ENCODE results near the gene NFKB2. TPM values are rescaled to one million over a fixed set of nuclear protein-coding genes. Genes with fewer than 3 reads are reported as not detected.

NFKB2 gene
- polyA plus RNA-seq, 3 donors = 15.7 to 17.4 (median 16.8) TPM

DNA sequence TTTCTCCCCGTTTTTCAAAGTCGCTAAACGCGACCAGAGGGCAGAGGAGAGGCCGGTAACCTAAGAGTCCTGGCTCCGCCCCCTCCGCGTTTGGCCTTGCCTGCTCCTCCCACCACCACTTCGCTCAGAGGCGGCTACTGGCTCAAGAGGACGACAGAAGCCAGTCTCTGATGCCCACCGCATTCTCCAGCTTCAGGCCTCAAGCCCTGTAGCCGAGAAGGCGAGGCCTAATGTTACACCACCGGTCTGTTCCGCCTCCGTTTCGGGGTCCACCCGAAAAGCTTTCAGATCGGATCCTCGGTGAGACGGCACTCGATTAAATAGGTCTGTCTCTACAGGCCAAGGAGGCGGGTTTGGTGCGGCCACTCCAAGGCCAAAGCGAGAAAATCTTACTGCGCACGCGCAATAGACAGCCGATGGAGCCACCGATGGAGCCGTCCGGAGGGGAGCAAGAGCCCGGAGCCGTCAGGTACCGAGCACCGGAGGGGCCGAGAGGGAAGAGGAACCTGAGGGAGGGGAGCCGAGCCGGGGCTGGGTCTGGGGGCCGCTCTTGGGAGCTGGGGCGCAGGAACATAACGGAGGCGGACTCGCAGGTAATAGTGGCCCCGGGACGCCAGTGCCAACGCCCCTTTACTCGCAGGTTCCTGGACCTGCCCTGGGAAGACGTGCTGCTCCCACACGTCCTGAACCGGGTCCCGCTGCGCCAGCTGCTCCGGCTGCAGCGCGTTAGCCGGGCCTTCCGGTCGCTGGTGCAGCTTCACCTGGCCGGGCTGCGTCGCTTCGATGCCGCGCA lies 25.4 kb downstream of the NFKB2 start, which contains the start of gene FBXL15:
FBXL15 (plus strand) TSS at position 123 of the 793 bp plus-strand sequence; CDS start at position 417, 294 bp downstream.
- peak; percentile 97 for DNase-seq (ENCODE audit: low read depth in 3 of 3, low spot score in 2 of 3)

- no peak for DNase-seq (ENCODE audit: low read depth in 3 of 3, low spot score in 2 of 3)
Observed at GRCh38 chr10:102421507-102421756, 25.9 kb downstream of the NFKB2 start.

GRCh38 chr10:102421757-102422512 lies 26.4 kb downstream of the NFKB2 start:
- no peak for DNase-seq (ENCODE audit: low read depth in 3 of 3, low spot score in 2 of 3)

GRCh38 chr10:102422545-102423129 lies 27.1 kb downstream of the NFKB2 start:
- no peak for DNase-seq (ENCODE audit: low read depth in 3 of 3, low spot score in 2 of 3)

- DNase-seq (ENCODE audit: low read depth in 3 of 3, low spot score in 2 of 3) = no peak
Observed at GRCh38 chr10:102423372-102423968, 28.0 kb downstream of the NFKB2 start.

DNA sequence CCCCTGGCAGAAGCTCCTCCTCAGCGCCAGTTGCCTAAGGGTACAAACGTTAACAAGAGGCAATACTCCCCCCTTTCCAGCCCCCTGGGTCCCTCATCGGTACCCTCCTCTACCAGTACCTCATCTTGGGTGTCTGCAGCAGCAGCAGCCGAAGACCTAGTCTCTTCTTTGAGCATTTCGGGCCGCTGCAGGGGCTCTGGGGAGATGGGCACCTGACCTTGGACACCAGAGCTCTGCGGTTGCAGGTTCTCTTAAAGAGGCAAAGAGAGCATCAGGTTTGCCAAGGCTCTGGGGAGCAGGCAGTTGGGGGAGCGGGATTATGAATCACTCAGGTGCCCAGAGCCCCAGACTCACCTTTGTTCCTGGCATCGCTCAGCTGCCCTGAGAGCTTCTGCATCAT lies 28.6 kb downstream of the NFKB2 start:
- no peak for DNase-seq (ENCODE audit: low read depth in 3 of 3, low spot score in 2 of 3)

DNA sequence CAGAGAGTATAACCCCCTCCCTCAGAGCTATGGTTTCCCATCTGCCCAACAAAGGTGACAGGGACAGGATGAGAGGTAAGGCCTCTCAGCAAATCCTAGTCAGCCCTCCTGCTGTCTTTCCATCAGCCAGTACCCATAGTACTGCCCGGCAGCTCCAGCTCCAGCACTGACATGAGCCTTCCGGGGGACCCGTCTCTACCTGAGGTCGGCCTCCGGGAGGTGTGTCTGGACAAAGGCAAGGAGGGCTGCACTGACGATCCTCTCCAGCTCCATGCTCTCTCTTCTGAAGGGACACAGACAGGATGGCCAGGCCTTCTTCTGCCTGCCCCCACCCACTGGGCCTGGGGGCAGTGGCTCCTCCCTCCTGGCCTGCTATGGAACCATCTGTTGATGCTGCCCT lies 29.4 kb downstream of the NFKB2 start:
- DNase-seq (ENCODE audit: low read depth in 3 of 3, low spot score in 2 of 3) = no peak

DNA sequence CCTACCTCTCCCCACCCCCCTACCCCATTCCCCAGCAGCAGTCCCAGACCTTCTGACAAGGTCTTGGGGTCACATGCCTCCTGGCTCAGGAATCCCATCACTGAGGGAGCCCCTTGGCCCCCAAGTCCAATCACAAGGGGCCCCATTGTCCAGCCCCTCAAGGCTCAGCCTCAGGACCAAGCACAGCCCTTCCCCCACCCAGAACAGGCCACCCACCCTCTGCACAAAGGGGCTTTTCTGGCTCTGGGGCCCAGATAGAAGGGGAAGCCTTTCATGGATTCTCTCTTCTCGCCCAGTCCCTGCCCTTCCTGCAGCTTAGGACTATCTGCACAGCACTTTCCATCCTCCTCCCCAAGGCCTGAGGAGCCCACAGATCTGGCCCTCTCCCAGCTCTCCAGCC lies 29.9 kb downstream of the NFKB2 start:
- no peak for DNase-seq (ENCODE audit: low read depth in 3 of 3, low spot score in 2 of 3)

DNA sequence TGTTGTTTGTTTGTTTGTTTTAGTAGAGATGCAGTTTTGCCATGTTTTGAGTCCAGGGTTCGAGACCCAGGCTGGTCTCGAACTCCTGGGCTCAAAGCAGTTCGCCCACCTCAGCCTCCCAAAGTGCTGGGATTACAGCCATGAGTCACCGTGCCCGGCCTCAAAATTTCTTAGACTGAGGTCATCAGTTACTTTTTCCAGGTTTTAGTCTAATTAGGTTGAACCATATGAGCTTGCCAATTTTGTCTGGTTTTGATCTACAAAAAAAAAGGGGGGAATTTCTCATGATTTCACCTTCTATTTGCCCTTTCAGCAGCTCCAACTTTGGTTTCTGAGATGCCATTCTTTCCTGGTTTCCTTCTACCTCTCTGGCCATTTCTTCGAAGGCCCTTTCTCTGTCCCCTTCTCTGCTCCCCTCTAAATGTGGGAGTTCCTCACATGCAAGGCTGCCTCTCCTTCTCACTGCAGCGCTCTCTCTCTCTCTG lies 31.3 kb downstream of the NFKB2 start:
- DNase-seq (ENCODE audit: low read depth in 3 of 3, low spot score in 2 of 3) = no peak

DNA sequence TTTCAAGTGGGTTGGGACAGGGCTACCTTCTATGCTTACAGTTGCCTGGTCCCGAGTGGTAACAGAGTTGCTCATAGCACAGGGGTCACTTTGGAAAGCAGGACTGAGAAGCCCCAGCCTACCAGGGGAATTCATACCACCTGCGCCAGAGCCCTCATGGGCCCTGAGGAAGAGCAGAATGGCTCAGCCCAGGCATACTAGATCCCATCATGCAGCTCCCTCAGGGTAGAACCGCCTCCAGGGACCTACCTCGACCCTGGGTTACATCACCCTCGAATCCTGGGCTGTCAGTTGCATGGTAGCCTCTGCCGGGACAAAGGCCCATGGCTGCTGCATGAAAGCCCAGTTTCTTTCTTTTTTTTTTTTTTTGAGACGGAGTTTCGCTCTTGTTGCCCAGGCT lies 34.0 kb downstream of the NFKB2 start:
- DNase-seq (ENCODE audit: low read depth in 3 of 3, low spot score in 2 of 3) = no peak

DNA sequence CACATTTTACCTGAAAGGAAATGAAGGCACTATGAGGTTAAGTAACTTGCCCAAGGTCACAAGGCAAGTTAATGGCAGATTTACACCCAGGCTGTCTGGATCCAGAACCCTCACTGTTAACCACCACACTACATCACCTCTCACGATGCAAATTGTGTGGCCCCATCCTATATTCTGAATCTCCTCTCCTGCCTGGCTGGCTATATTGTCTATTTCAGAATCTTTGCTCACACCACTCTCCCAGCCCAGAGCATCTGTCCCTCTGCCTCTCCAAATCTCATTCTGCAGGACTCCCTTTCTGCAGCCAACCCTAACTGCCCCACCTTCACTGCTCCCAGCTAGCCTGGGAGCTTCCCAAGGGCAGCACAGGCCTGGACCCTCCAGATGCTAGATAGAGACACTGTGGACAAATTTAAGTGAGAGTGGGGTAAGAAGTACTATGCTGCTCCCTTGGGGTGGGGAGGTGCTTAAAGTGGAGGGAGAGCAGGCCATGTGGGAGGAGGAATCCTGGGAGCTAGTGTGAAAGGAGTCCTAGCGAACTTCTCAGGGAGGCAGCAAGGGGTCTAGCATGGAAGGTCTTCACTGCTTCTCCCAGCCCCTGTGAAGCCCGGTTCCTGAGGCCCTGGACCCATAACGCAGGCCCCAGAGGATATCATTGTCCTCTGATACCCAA lies 36.1 kb downstream of the NFKB2 start:
- no peak for DNase-seq (ENCODE audit: low read depth in 3 of 3, low spot score in 2 of 3)

DNA sequence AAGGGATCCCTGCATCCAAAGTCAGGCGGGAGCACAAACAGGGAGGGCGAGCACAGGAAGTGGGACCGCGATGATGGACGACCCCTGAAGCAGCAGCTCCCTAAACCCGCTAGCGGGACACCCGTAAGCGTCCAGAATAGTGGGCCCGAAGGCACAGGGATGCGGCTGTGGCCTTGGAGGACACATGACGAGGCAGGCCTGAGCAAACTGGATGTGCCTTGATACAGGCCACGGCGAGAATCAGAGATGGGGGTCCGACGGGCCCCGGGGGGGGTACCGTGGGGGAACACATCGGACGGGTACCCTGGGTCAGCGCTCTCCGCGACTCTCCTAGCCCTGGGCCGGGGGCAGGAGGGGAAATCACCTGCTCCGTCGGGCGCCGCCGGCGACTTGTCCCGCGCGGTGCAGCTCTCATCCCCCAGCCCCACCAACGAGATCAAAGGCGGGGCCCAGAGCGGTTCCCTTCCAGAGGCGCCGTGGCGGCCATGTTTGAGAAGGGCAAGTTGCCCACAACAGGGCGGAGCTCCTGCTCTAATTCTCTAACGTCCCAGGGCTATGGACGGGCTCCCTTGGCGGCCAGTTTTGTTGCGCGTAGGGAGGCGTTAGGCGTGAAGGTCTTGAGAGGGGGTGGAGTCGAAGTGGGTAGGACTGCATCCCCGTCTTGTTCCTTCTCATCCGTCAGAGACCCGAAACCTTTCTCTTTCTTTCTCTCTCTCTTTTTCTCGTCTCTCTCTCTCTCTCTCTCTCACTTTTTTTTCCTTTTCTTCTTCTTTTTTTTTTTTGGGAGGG lies 36.9 kb downstream of the NFKB2 start, which contains the start of gene CUEDC2:
CUEDC2 (minus strand) TSS at position 413 of the 789 bp plus-strand sequence. CDS start 7,386 bp downstream, outside the sequence.
- peak; percentile 94 to 97 (median 95) for DNase-seq (ENCODE audit: low read depth in 3 of 3, low spot score in 2 of 3)

- no peak for DNase-seq (ENCODE audit: low read depth in 3 of 3, low spot score in 2 of 3)
Observed at GRCh38 chr10:102433619-102434046, 38.1 kb downstream of the NFKB2 start.

GRCh38 chr10:102434394-102435132 lies 39.1 kb downstream of the NFKB2 start:
- no peak for DNase-seq (ENCODE audit: low read depth in 3 of 3, low spot score in 2 of 3)

- DNase-seq (ENCODE audit: low read depth in 3 of 3, low spot score in 2 of 3) = no peak
Observed at GRCh38 chr10:102435133-102435497, 39.6 kb downstream of the NFKB2 start.

- no peak for DNase-seq (ENCODE audit: low read depth in 3 of 3, low spot score in 2 of 3)
Observed at GRCh38 chr10:102435529-102436233, 40.2 kb downstream of the NFKB2 start.

DNA sequence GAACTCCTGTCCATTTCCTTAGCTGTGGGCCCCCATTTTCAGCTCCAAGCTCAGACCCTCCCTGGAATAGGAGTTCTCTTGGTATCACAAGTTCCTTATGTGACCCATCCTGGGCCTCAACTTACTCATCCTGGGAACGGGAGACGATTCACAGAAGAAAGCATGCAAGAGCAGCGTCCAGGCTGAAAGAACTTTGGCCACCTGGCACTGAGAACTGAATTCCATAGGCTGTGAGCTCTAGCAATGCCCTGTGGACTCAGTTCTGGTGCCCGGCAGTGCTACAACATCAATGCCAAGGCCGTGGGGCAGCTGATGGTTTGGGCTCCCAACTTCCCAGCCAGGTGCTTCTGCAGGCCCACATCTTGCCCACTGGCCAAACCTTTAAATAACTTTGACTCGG lies 40.8 kb downstream of the NFKB2 start:
- DNase-seq (ENCODE audit: low read depth in 3 of 3, low spot score in 2 of 3) = no peak

GRCh38 chr10:102437515-102437914 lies 42.0 kb downstream of the NFKB2 start:
- DNase-seq (ENCODE audit: low read depth in 3 of 3, low spot score in 2 of 3) = no peak

All from right renal cortex interstitium (tissue), 3 donors.